ENCODE results near the gene THUMPD2.

GRCh38 chr2:39706312-39706711, 72.7 kb downstream of the THUMPD2 start:
- TF ChIP-seq CTCF (IDR thresholded peaks at IDR 0.05), result no peak
- TF ChIP-seq POLR2A (IDR thresholded peaks at IDR 0.05), result no peak

All from body of pancreas (tissue), 4 donors.